Rectal smooth muscle tissue (tissue), 1 donor: Measurements from ENCODE around the gene TSPAN10.
"Not testable (repeated sequence)": the region's sequence is repeated elsewhere in the genome, so short reads cannot be mapped to it uniquely, and the experiment has no call there.

ENCODE experiments used
- H3K27ac ChIP-seq: one replicate; pipeline ENCODE4 v1.7.0; 2013; ENCODE audit warnings: low read depth, low read length, inconsistent platforms
- H3K27me3 ChIP-seq: one replicate; pipeline ENCODE4 v1.7.0; 2013; ENCODE audit warnings: low read length; ENCODE audit not compliant: control insufficient read depth, insufficient read depth
- H3K36me3 ChIP-seq: one replicate; pipeline ENCODE4 v1.7.0; 2013; ENCODE audit warnings: low read length; ENCODE audit not compliant: control insufficient read depth, insufficient read depth
- H3K4me1 ChIP-seq: one replicate; pipeline ENCODE4 v1.7.0; 2013; ENCODE audit warnings: low read length; ENCODE audit not compliant: control insufficient read depth, insufficient read depth
- H3K4me3 ChIP-seq: one replicate; pipeline ENCODE4 v1.7.0; 2013; ENCODE audit warnings: low read length
- H3K9ac ChIP-seq: one replicate; pipeline ENCODE4 v1.7.0; 2013; ENCODE audit warnings: low read length

TSPAN10 gene

GRCh38 chr17:81609541-81610311 is 27.3 kb upstream of the TSPAN10 start:
- H3K36me3 ChIP-seq, result peaks cover 29% of the 10 kb centered on the region
- no peak overlapping the region for H3K4me3 ChIP-seq
- H3K9ac ChIP-seq, result no peak overlapping the region
- H3K27ac ChIP-seq, result no peak overlapping the region
- H3K27me3 ChIP-seq, result no peaks in the 10 kb centered on the region
- peaks cover 3% of the 10 kb centered on the region for H3K4me1 ChIP-seq

DNA sequence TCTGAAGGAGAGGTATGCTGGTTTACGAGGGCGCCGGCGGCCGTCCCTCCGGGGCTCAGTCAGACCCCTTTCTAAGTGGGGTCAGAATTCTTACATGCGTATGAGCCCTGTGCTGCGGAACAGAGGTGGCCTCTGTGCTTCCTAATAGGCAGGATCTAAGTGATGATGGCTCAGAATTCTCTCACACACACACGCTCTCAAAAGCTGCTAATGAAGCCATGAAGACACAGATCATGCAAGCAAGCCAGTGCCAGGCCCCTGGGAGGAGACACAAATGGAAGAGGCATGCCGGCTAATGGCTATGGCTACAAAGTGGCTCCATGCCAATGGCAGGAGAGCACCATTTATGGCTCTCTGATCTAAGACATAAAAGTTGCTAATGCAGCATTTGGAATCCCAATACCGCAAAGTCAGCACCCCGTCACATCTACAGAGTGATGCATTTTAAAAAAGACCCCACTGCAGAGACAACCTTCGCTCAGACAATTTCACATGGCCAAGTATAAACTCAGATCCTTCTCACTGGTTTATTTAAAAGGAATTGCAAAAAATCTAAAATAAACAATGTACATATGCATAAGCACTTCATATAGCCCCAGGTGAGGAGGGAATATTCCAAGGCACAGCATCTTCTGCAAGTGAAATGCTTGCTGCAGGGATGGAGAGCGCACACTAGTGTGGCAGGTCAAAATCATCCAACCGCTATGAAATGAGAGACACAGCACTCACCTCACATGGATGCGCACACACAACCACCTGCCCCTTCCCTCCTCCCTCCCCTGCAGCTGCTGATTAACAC is 24.6 kb upstream of the TSPAN10 start:
- no peak overlapping the region for H3K9ac ChIP-seq
- H3K27ac ChIP-seq, result no peak overlapping the region
- H3K4me3 ChIP-seq, result no peak overlapping the region
- H3K27me3 ChIP-seq, result no peaks in the 10 kb centered on the region
- H3K36me3 ChIP-seq, result peaks cover 21% of the 10 kb centered on the region
- peaks cover 3% of the 10 kb centered on the region for H3K4me1 ChIP-seq

DNA sequence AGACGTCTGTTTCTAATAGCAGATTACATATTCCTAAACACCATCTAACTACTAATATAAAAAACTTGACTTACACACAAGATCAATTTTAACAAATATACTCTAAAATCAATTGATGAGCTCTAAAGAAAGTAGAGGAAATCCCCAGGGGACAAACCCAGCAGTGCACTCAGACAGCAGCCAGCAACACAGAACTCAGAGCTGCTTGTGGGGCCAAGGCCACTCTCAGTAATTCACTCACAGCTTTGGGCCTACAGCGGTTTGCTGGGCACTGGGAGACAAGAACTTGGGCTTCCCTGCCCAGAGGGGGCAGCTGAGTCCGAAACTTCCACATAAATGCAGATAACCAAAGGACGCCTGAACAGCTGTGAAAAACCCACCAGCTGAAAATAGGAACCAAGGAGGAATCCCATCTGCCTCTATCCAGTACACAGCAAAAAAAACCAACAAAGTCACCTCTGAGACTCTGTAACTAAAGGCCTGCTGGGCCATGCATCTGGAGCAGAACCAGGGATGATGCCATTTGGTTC is 21.5 kb upstream of the TSPAN10 start:
- H3K36me3 ChIP-seq, result peaks cover 20% of the 10 kb centered on the region
- no peak overlapping the region for H3K27ac ChIP-seq
- H3K4me1 ChIP-seq, result peaks cover 3% of the 10 kb centered on the region

DNA sequence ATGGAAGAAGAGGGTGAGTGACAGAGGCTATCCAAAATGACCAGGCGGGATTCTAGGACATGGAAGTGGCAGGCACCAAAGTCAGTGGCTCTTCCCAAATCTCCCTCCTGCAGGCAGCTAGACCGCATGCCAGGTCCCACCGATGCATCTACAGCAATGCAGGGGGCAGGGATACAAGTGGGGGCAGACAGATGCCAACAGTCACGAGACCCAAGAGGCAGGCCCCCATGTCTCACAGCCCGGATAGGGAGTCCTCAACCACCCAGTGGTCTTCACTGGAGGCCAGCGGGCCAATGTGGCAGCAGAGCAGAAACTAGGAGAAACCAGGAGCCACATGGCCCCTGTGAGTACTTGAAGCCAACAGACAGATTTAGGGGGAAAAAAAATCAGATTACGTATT is 20.1 kb upstream of the TSPAN10 start:
- no peak overlapping the region for H3K4me3 ChIP-seq
- no peaks in the 10 kb centered on the region for H3K27me3 ChIP-seq
- no peak overlapping the region for H3K27ac ChIP-seq
- peaks cover 33% of the 10 kb centered on the region for H3K36me3 ChIP-seq
- peaks cover 3% of the 10 kb centered on the region for H3K4me1 ChIP-seq
- no peak overlapping the region for H3K9ac ChIP-seq

More for the DNA sequence above, 21.5 kb upstream of the TSPAN10 start:
- Histone ChIP-seq H3K27me3 (no peaks in the 10 kb centered on the region), H3K9ac (no peak overlapping the region), H3K4me3 (no peak overlapping the region)

DNA sequence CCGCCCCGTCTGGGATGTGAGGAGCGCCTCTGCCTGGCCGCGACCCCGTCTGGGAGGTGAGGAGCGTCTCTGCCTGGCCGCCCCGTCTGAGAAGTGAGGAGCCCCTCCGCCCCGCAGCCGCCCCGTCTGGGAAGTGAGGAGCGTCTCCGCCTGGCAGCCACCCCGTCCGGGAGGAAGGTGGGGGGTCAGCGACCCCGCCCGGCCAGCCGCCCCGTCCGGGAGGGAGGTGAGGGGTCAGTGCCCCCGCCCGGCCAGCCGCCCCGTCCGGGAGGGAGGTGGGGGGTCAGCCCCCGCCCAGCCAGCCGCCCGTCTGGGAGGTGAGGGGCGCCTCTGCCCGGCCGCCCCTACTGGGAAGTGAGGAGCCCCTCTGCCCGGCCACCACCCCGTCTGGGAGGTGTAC is 18.7 kb upstream of the TSPAN10 start:
- H3K36me3 ChIP-seq, result peaks cover 32% of the 10 kb centered on the region
- not testable (repeated sequence) for H3K27ac ChIP-seq, H3K27me3 ChIP-seq, H3K4me1 ChIP-seq, H3K9ac ChIP-seq, H3K4me3 ChIP-seq

- Histone ChIP-seq H3K4me3 (no peak overlapping the region), H3K36me3 (peaks cover 42% of the 10 kb centered on the region), H3K4me1 (no peaks in the 10 kb centered on the region), H3K27ac (no peak overlapping the region), H3K9ac (no peak overlapping the region), H3K27me3 (no peaks in the 10 kb centered on the region)
Measured at GRCh38 chr17:81621494-81622130, 15.4 kb upstream of the TSPAN10 start.

DNA sequence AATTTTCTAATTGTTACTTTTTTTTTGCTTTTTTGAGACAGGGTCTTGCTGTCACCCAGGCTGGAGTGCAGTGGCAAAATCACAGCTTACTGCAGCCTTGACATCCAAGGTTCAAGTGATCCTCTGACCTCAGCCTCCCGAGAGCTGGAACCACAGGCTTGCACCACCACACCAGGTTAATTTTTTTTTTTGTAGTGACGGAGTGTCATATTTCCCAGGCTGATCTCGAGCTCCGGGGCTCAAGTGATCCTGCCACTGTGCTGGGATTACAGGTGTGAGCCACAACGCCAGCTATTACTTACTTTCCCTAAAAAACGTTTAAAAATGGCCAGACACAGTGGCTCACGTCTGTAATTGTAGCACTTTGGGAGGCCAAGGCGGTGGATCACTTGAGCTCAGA is 6.7 kb upstream of the TSPAN10 start:
- Histone ChIP-seq H3K27me3 (no peaks in the 10 kb centered on the region), H3K27ac (no peak overlapping the region), H3K36me3 (peaks cover 5% of the 10 kb centered on the region), H3K9ac (no peak overlapping the region), H3K4me3 (no peak overlapping the region), H3K4me1 (peaks cover under 1% of the 10 kb centered on the region)

- Histone ChIP-seq H3K27me3 (no peaks in the 10 kb centered on the region), H3K27ac (no peak overlapping the region), H3K4me1 (peaks cover 7% of the 10 kb centered on the region), H3K36me3 (no peaks in the 10 kb centered on the region), H3K9ac (no peak overlapping the region), H3K4me3 (no peak overlapping the region)
Measured at GRCh38 chr17:81631482-81631881, 5.5 kb upstream of the TSPAN10 start.

- H3K27ac ChIP-seq, result no peak overlapping the region
Measured at GRCh38 chr17:81635431-81635830, 1.6 kb upstream of the TSPAN10 start.

DNA sequence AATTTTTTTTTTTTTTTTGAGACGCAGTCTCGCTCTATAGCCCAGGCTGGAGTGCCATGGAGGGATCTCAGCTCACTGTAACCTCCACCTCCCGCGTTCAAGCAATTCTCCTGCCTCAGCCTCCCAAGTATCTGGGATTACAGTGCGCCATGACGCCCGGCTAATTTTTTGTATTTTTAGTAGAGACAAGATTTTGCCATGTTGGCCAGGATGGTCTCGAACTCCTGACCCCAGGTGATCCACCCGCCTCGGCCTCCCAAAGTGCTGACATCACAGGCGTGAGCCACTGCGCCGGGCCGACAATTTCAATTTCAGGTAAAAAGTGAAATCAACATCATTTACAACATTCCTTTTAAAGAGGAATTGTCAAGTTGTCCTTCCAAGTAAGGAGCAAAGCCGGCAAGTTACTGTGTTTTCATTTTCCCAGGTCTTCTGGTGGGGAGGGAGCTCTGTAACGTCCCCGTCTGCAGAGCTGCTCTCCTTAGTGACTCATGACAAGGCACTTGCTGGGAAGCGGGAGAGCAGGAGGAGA is 957 bp upstream of the TSPAN10 start:
- H3K9ac ChIP-seq, result peak overlapping the region; percentile 66
- peak overlapping the region; percentile 78 for H3K4me3 ChIP-seq
- H3K36me3 ChIP-seq, result no peaks in the 10 kb centered on the region
- peak overlapping the region; percentile 88 for H3K27ac ChIP-seq
- H3K4me1 ChIP-seq, result peaks cover 7% of the 10 kb centered on the region
- no peaks in the 10 kb centered on the region for H3K27me3 ChIP-seq

More at GRCh38 chr17:81635431-81635830, 1.6 kb upstream of the TSPAN10 start:
- Histone ChIP-seq H3K9ac (no peak overlapping the region), H3K4me1 (peaks cover 7% of the 10 kb centered on the region), H3K27me3 (no peaks in the 10 kb centered on the region), H3K36me3 (no peaks in the 10 kb centered on the region), H3K4me3 (peak overlapping the region; percentile 78)

DNA sequence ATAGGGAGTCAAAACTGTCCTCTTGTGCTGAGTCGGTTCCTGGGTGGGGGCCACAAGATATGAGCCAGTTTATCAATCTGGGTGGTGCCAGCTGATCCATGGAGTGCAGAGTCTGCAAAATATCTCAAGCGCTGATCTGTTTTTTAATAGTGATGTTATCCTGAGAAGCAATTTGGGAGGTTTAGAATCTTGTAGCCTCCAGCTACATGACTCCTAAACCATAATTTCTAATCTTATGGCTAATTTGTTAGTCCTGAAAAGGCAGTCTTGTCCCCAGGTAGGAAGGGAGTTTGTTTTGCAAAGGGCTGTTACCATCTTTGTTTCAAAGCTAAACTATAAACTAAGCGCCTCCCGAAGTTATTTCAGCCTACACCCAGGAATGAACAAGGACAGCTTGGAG is 1.7 kb downstream of the TSPAN10 start:
- Histone ChIP-seq H3K27me3 (no peaks in the 10 kb centered on the region), H3K36me3 (no peaks in the 10 kb centered on the region), H3K4me1 (peaks cover 7% of the 10 kb centered on the region), H3K9ac (no peak overlapping the region), H3K27ac (no peak overlapping the region), H3K4me3 (no peak overlapping the region)

DNA sequence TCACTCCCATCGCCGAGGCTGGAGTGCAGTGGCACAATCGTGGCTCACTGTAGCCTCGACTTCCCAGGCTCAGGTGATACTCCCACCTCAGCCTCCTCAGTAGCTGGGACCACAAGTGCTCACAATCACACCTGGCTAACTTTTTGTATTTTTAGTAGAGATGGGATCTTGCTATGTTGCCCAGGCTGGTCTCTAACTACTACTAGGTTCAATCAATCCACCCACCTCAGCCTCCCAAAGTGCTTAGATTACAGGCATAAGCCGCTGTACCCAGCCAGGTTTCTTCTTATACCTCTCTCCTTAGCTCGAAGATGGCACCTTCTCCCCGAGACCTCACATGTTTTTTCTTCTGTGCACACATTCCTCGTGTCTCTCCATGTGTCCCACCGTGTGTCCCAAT is 3.0 kb downstream of the TSPAN10 start:
- Histone ChIP-seq H3K4me3 (no peak overlapping the region), H3K9ac (no peak overlapping the region), H3K4me1 (peaks cover 7% of the 10 kb centered on the region), H3K36me3 (no peaks in the 10 kb centered on the region), H3K27me3 (no peaks in the 10 kb centered on the region), H3K27ac (no peak overlapping the region)
